ENCODE results near the gene SLCO2A1. TPM values are rescaled to one million over a fixed set of nuclear protein-coding genes. Genes with fewer than 3 reads are reported as not detected.
A peak's percentile ranks its signal among the peaks of the same experiment; 100 is the strongest.

SLCO2A1 gene
- total RNA-seq, 6 donors from 2014 or later = 56.2 to 308 (median 133) TPM

- DNase-seq = no peak
- Histone ChIP-seq H3K36me3 (peaks cover 0 to 3% (median 0%) of the 10 kb centered on the region in 4 donors), H3K27me3 (no peaks in the 10 kb centered on the region), H3K4me3 (no peak overlapping the region), H3K4me1 (peaks cover 25 to 54% (median 38%) of the 10 kb centered on the region in 4 donors), H3K27ac (peak overlapping the region; percentile 13 to 80 (median 61)), H3K9me3 (no peaks in the 10 kb centered on the region)
- 48 to 58% methylated on average over 9 of the region's 9 CpGs for WGBS, 2 donors
- no peak for TF ChIP-seq POLR2AphosphoS5 (IDR thresholded peaks at IDR 0.05)
- no peak for TF ChIP-seq CTCF (IDR thresholded peaks at IDR 0.05)
- TF ChIP-seq EP300 (IDR thresholded peaks at IDR 0.05) = no peak
- TF ChIP-seq POLR2A (IDR thresholded peaks at IDR 0.05) = no peak
- ATAC-seq (ENCODE audit: low FRiP score in 2 of 2) = no peak
These were observed 41.0 kb downstream of the SLCO2A1 start for GRCh38 chr3:133988631-133989161.

- no peak for TF ChIP-seq EP300 (IDR thresholded peaks at IDR 0.05)
- no peak for TF ChIP-seq POLR2AphosphoS5 (IDR thresholded peaks at IDR 0.05)
- no peak for TF ChIP-seq CTCF (IDR thresholded peaks at IDR 0.05)
- TF ChIP-seq POLR2A (IDR thresholded peaks at IDR 0.05) = no peak
- Histone ChIP-seq H3K4me3 (no peak overlapping the region), H3K27me3 (no peaks in the 10 kb centered on the region), H3K36me3 (peaks cover 0 to 3% (median 0%) of the 10 kb centered on the region in 4 donors), H3K4me1 (peaks cover 25 to 54% (median 37%) of the 10 kb centered on the region in 4 donors), H3K9me3 (no peaks in the 10 kb centered on the region), H3K27ac (peak overlapping the region; percentile 13 to 80 (median 61))
- no peak for ATAC-seq (ENCODE audit: low FRiP score in 2 of 2)
- no peak for DNase-seq
- WGBS, 2 donors = 93 to 94% methylated on average over 2 of the region's 2 CpGs
These were observed 41.7 kb downstream of the SLCO2A1 start for GRCh38 chr3:133987948-133988484.

GRCh38 chr3:133987136-133987535 is 42.6 kb downstream of the SLCO2A1 start:
- peaks cover 0 to 3% (median 0%) of the 10 kb centered on the region in 4 donors for H3K36me3 ChIP-seq
- H3K4me1 ChIP-seq = peaks cover 23 to 49% (median 30%) of the 10 kb centered on the region in 4 donors
- no peak for ATAC-seq (ENCODE audit: low FRiP score in 2 of 2)
- H3K4me3 ChIP-seq = no peak overlapping the region
- no peaks in the 10 kb centered on the region for H3K9me3 ChIP-seq
- WGBS, 2 donors = 32 to 40% methylated on average over 8 of the region's 8 CpGs
- no peak for DNase-seq
- TF ChIP-seq POLR2AphosphoS5 (IDR thresholded peaks at IDR 0.05) (no peak), EP300 (IDR thresholded peaks at IDR 0.05) (peak in 1 of 4 donors; percentile 11)
- no peaks in the 10 kb centered on the region for H3K27me3 ChIP-seq
- peak overlapping the region in 3 of 4 donors; percentile 44 to 80 (median 78) for H3K27ac ChIP-seq

GRCh38 chr3:133986311-133986710 is 43.4 kb downstream of the SLCO2A1 start:
- Histone ChIP-seq H3K9me3 (no peaks in the 10 kb centered on the region), H3K36me3 (peaks cover 0 to 3% (median 0%) of the 10 kb centered on the region in 4 donors), H3K27ac (peak overlapping the region; percentile 32 to 80 (median 61)), H3K4me3 (no peak overlapping the region), H3K27me3 (no peaks in the 10 kb centered on the region), H3K4me1 (peaks cover 17 to 44% (median 25%) of the 10 kb centered on the region in 4 donors)
- no peak for DNase-seq
- TF ChIP-seq EP300 (IDR thresholded peaks at IDR 0.05) (peak in 1 of 4 donors; percentile 9), POLR2AphosphoS5 (IDR thresholded peaks at IDR 0.05) (no peak), CTCF (IDR thresholded peaks at IDR 0.05) (no peak), POLR2A (IDR thresholded peaks at IDR 0.05) (no peak)
- WGBS, 2 donors = 16 to 31% methylated on average over 6 of the region's 6 CpGs
- ATAC-seq (ENCODE audit: low FRiP score in 2 of 2) = no peak

GRCh38 chr3:133984975-133985374 is 44.8 kb downstream of the SLCO2A1 start:
- Histone ChIP-seq H3K27ac (peak overlapping the region in 2 of 4 donors; percentile 23 to 80), H3K9me3 (no peaks in the 10 kb centered on the region), H3K27me3 (no peaks in the 10 kb centered on the region), H3K4me3 (no peak overlapping the region), H3K4me1 (peaks cover 21 to 46% (median 29%) of the 10 kb centered on the region in 4 donors), H3K36me3 (peaks cover 0 to 3% (median 0%) of the 10 kb centered on the region in 4 donors)
- DNase-seq (no peak), ATAC-seq (ENCODE audit: low FRiP score in 2 of 2) (no peak)
- WGBS, 2 donors = 84 to 86% methylated on average over 7 of the region's 7 CpGs
- no peak for TF ChIP-seq EP300 (IDR thresholded peaks at IDR 0.05)
- TF ChIP-seq CTCF (IDR thresholded peaks at IDR 0.05) = no peak
- TF ChIP-seq POLR2A (IDR thresholded peaks at IDR 0.05) = no peak
- no peak for TF ChIP-seq POLR2AphosphoS5 (IDR thresholded peaks at IDR 0.05)
